GM12801 (cell line): ENCODE data around the gene TMEM147.

Experiments used
- TF ChIP-seq, protein P1 (sequence below): IDR thresholded peaks from one replicate; pipeline ENCODE4 v1.5.1; 2011; ENCODE audit warnings: control low read depth; ENCODE audit not compliant: insufficient read length; ENCODE audit errors: extremely low read depth

Gene TMEM147

DNA sequence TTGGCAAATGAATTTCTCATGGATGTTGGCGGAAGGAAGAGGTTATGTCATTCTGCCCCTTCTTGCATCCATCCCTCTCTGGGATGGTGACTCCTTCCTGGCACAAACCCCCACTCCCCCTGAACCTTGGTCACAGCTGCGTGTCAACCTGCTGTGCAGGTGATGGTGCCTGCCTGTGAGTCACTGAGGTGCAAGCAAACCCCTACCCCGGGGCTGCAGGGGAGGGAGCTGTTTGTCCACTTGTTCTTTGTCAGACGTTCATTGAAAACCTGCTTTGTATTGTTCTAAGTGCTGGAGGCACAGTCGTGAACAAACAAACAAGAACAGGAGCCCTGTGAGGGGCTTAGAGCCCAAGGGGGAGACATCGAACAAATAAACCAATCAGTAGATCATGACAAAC lies 14.1 kb upstream of the TMEM147 start:
- TF ChIP-seq, protein P1, sequence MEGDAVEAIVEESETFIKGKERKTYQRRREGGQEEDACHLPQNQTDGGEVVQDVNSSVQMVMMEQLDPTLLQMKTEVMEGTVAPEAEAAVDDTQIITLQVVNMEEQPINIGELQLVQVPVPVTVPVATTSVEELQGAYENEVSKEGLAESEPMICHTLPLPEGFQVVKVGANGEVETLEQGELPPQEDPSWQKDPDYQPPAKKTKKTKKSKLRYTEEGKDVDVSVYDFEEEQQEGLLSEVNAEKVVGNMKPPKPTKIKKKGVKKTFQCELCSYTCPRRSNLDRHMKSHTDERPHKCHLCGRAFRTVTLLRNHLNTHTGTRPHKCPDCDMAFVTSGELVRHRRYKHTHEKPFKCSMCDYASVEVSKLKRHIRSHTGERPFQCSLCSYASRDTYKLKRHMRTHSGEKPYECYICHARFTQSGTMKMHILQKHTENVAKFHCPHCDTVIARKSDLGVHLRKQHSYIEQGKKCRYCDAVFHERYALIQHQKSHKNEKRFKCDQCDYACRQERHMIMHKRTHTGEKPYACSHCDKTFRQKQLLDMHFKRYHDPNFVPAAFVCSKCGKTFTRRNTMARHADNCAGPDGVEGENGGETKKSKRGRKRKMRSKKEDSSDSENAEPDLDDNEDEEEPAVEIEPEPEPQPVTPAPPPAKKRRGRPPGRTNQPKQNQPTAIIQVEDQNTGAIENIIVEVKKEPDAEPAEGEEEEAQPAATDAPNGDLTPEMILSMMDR, result no peak

DNA sequence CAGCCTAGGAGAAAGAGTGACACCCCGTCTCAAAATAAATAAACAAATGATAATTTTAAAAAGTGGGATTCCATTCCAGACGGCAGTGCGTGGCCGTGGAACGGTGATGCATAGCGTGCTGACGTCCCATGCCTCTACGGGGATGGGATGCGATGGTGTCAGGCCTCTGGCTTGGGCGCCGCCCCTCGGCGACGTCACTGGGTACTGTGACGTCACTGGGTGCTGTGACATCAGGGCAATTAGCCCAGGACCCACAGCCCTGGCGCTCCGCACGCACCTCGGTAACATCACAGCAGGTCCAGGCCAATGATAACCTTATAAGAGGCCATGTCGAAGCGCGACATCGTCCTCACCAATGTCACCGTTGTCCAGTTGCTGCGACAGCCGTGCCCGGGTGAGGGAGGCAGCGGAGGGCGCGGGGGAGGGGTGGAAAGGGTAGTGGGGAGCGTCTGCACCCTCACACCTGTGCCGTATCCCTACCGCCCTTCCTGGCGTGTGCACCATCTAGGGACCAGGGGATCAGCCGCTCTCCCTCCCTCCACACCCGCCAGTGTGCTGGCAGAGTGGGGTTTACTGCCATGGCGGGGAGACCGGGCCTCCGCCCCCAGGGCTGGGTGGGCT lies 12.1 kb upstream of the TMEM147 start, which contains the start of gene GAPDHS:
TSS of gene GAPDHS (plus strand) at position 256 of the 621 bp plus-strand sequence. CDS start at position 328, 72 bp downstream.
- TF ChIP-seq, protein P1, result no peak

DNA sequence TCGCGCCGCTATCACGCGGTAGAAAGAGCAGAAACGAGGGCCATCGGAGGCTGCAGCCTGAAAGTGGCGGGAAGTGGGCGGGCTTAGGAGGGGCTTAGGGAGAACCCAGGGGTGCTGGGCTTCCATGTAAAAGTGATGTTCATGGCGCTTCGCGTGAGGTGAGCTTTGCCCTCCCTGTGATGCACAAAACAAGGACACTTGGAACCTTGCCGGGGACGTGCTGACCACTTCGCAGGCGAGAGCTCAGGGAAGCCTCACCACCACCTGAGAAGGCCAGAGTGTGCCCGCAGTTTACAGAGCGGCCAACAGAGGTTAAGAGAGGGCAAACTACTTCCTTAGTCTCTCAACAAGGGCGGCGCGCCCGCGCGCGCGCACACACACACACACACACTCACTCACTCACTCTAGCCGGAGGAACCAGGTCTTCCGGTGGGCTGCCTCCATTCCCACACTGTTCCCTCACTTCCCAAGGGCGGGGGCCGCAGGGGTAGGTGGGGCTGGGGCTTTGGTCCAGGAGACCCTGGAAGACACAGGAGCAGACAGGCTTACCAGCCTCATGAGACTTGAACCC lies 11.5 kb upstream of the TMEM147 start:
- TF ChIP-seq, protein P1, result no peak

GRCh38 chr19:35534803-35535480 lies 10.5 kb upstream of the TMEM147 start:
- TF ChIP-seq, protein P1, result no peak

DNA sequence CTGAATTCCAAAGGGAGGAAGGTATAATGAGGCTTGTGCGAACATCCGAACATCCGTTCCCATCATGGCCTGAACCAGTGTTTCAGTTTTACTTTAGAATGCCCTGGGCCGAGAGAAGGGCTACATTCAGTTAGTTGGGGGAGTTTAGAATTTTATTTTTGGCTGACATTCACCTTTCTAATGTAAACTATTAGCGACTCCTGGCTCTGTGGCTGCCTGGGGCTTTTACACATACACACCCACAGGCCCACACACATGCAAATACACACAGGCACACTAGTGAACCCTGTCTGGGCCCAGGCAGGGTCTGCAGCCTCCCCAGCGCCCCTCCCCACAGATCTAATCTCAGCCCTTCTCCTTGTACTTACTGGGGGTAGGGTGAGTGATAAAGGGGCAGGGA lies 6.1 kb upstream of the TMEM147 start:
- TF ChIP-seq, protein P1, result no peak

- TF ChIP-seq, protein P1, result no peak
These were observed 5.6 kb upstream of the TMEM147 start for GRCh38 chr19:35539850-35540249.

GRCh38 chr19:35540356-35540927 lies 5.0 kb upstream of the TMEM147 start:
- TF ChIP-seq, protein P1, result no peak
